Anterior cingulate cortex (tissue), 58 donors: ENCODE data around the gene TMPRSS11D.

Source experiments
- DNase-seq, 58 donors: peaks; one replicate each; lab custom pipeline; 2025; lab: John Stamatoyannopoulos, UW

The TMPRSS11D gene

GRCh38 chr4:67891645-67892044 lies 7.8 kb upstream of the TMPRSS11D start:
- no peak for DNase-seq

GRCh38 chr4:67886281-67886680 lies 2.5 kb upstream of the TMPRSS11D start:
- DNase-seq = no peak

- DNase-seq = no peak
Observed at GRCh38 chr4:67885762-67886161, 2.0 kb upstream of the TMPRSS11D start.

GRCh38 chr4:67884701-67885100 lies 899 bp upstream of the TMPRSS11D start:
- no peak for DNase-seq

- no peak for DNase-seq
Observed at GRCh38 chr4:67883458-67883857, 344 bp downstream of the TMPRSS11D start.

- no peak for DNase-seq
Observed at GRCh38 chr4:67880866-67881610, 2.8 kb downstream of the TMPRSS11D start.

GRCh38 chr4:67879486-67879885 lies 4.3 kb downstream of the TMPRSS11D start:
- no peak for DNase-seq

GRCh38 chr4:67877086-67877485 lies 6.7 kb downstream of the TMPRSS11D start:
- no peak for DNase-seq

GRCh38 chr4:67874986-67875385 lies 8.8 kb downstream of the TMPRSS11D start:
- DNase-seq = no peak

GRCh38 chr4:67873116-67873515 lies 10.7 kb downstream of the TMPRSS11D start:
- DNase-seq = no peak

GRCh38 chr4:67871867-67872266 lies 11.9 kb downstream of the TMPRSS11D start:
- DNase-seq = no peak

- no peak for DNase-seq
Observed at GRCh38 chr4:67869580-67870190, 14.1 kb downstream of the TMPRSS11D start.

- DNase-seq = no peak
Observed at GRCh38 chr4:67861513-67861912, 22.3 kb downstream of the TMPRSS11D start.

- no peak for DNase-seq
Observed at GRCh38 chr4:67853336-67853735, 30.5 kb downstream of the TMPRSS11D start.

- no peak for DNase-seq
Observed at GRCh38 chr4:67820903-67821302, 62.9 kb downstream of the TMPRSS11D start.

- DNase-seq = no peak
Observed at GRCh38 chr4:67810011-67810410, 73.8 kb downstream of the TMPRSS11D start.

- DNase-seq = no peak
Observed at GRCh38 chr4:67809502-67809901, 74.3 kb downstream of the TMPRSS11D start.

GRCh38 chr4:67796810-67797209 lies 87.0 kb downstream of the TMPRSS11D start:
- DNase-seq = no peak

- DNase-seq = no peak
Observed at GRCh38 chr4:67790721-67791120, 93.1 kb downstream of the TMPRSS11D start.

GRCh38 chr4:67787311-67787710 lies 96.5 kb downstream of the TMPRSS11D start:
- no peak for DNase-seq

GRCh38 chr4:67785528-67785927 lies 98.3 kb downstream of the TMPRSS11D start:
- DNase-seq = no peak

- no peak for DNase-seq
Observed at GRCh38 chr4:67779631-67780030, 104.2 kb downstream of the TMPRSS11D start.
